Effector memory CD8-positive, alpha-beta T cell (primary cell): Measurements from ENCODE around the gene TMEM35B.
"Not testable (repeated sequence)": the region's sequence is repeated elsewhere in the genome, so short reads cannot be mapped to it uniquely, and the experiment has no call there.

ENCODE experiments used
- ATAC-seq: fragments of 150-1000 bp; cut with Tn5 transposase; replicated peaks from 2 replicates; pipeline ENCODE4 v1.10.0; 2021; ENCODE audit warnings: mild to moderate bottlenecking, moderate library complexity
- DNase-seq, 3 experiments: peaks; one replicate each; pipeline ENCODE4 v3.0.0; 2021
- H3K27ac Mint-ChIP-seq, 2 donors: one replicate each; pipeline ENCODE4 v1.8.0; 2022; ENCODE audit warnings: mild to moderate bottlenecking in 2 of 2, mixed read lengths in 2 of 2, moderate library complexity in 2 of 2
- H3K27me3 Mint-ChIP-seq, 2 donors: one replicate each; pipeline ENCODE4 v1.8.0; 2022; ENCODE audit warnings: mixed read lengths in 2 of 2
- H3K36me3 Mint-ChIP-seq: one replicate; pipeline ENCODE4 v1.8.0; 2022; ENCODE audit warnings: mild to moderate bottlenecking, moderate library complexity, mixed read lengths; ENCODE audit not compliant: insufficient read depth
- H3K4me1 Mint-ChIP-seq, 2 donors: one replicate each; pipeline ENCODE4 v1.8.0; 2022; ENCODE audit warnings: low read depth in 2 of 2, mixed read lengths in 2 of 2
- H3K4me3 Mint-ChIP-seq, 2 donors: one replicate each; pipeline ENCODE4 v1.8.0; 2022; ENCODE audit warnings: mild to moderate bottlenecking in 2 of 2, mixed read lengths in 2 of 2, moderate library complexity in 2 of 2
- H3K9me3 Mint-ChIP-seq, 2 donors: one replicate each; pipeline ENCODE4 v1.8.0; 2022; ENCODE audit warnings: mixed read lengths in 2 of 2

The TMEM35B gene

GRCh38 chr1:34970220-34970735 lies 14.9 kb downstream of the TMEM35B start:
- ATAC-seq, result no peak
- Mint-ChIP-seq H3K9me3 (no peaks in the 10 kb centered on the region), H3K4me1 (peaks cover 7 to 18% of the 10 kb centered on the region in 2 donors), H3K36me3 (peaks cover 3% of the 10 kb centered on the region), H3K27ac (no peak overlapping the region), H3K4me3 (no peak overlapping the region), H3K27me3 (no peaks in the 10 kb centered on the region)
- no peak for DNase-seq

- not testable (repeated sequence) for H3K9me3 Mint-ChIP-seq, H3K4me1 Mint-ChIP-seq, H3K27ac Mint-ChIP-seq, H3K36me3 Mint-ChIP-seq, DNase-seq, H3K27me3 Mint-ChIP-seq
- H3K4me3 Mint-ChIP-seq, result peak overlapping the region; percentile 54
- peak; percentile 100 for ATAC-seq
These were observed 16.9 kb downstream of the TMEM35B start for GRCh38 chr1:34968297-34968696.

DNA sequence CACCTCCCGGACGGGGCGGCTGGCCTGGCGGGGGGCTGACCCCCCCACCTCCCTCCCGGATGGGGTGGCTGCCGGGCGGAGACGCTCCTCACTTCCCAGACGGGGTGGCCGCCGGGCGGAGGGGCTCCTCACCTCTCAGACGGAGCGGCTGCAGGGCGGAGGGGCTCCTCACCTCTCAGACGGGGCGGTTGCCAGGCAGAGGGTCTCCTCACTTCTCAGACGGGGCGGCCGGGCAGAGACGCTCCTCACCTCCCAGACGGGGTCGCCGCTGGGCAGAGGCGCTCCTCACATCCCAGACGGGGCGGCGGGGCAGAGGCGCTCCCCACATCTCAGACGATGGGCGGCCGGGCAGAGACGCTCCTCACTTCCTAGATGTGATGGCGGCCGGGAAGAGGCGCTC lies 17.5 kb downstream of the TMEM35B start:
- not testable (repeated sequence) for H3K27me3 Mint-ChIP-seq, DNase-seq, ATAC-seq, H3K9me3 Mint-ChIP-seq, H3K4me1 Mint-ChIP-seq, H3K4me3 Mint-ChIP-seq, H3K27ac Mint-ChIP-seq, H3K36me3 Mint-ChIP-seq

- DNase-seq (no peak), ATAC-seq (no peak)
- H3K9me3 Mint-ChIP-seq, result no peaks in the 10 kb centered on the region
- no peak overlapping the region for H3K27ac Mint-ChIP-seq
- no peaks in the 10 kb centered on the region for H3K36me3 Mint-ChIP-seq
- H3K4me1 Mint-ChIP-seq, result peaks cover 3 to 6% of the 10 kb centered on the region in 2 donors
- no peaks in the 10 kb centered on the region for H3K27me3 Mint-ChIP-seq
- H3K4me3 Mint-ChIP-seq, result no peak overlapping the region
These were observed 19.6 kb downstream of the TMEM35B start for GRCh38 chr1:34965597-34965996.

GRCh38 chr1:34950428-34950827 lies 34.7 kb downstream of the TMEM35B start:
- Mint-ChIP-seq H3K4me3 (no peak overlapping the region), H3K9me3 (no peaks in the 10 kb centered on the region), H3K27me3 (peaks cover 36 to 45% of the 10 kb centered on the region in 2 donors), H3K4me1 (no peaks in the 10 kb centered on the region), H3K36me3 (peaks cover 5% of the 10 kb centered on the region), H3K27ac (no peak overlapping the region)
- no peak for ATAC-seq
- no peak for DNase-seq

GRCh38 chr1:34948739-34949138 lies 36.4 kb downstream of the TMEM35B start:
- H3K36me3 Mint-ChIP-seq, DNase-seq, ATAC-seq, H3K4me1 Mint-ChIP-seq, H3K4me3 Mint-ChIP-seq, H3K27ac Mint-ChIP-seq, H3K9me3 Mint-ChIP-seq: not testable (repeated sequence)
- peaks cover 30 to 45% of the 10 kb centered on the region in 2 donors for H3K27me3 Mint-ChIP-seq

DNA sequence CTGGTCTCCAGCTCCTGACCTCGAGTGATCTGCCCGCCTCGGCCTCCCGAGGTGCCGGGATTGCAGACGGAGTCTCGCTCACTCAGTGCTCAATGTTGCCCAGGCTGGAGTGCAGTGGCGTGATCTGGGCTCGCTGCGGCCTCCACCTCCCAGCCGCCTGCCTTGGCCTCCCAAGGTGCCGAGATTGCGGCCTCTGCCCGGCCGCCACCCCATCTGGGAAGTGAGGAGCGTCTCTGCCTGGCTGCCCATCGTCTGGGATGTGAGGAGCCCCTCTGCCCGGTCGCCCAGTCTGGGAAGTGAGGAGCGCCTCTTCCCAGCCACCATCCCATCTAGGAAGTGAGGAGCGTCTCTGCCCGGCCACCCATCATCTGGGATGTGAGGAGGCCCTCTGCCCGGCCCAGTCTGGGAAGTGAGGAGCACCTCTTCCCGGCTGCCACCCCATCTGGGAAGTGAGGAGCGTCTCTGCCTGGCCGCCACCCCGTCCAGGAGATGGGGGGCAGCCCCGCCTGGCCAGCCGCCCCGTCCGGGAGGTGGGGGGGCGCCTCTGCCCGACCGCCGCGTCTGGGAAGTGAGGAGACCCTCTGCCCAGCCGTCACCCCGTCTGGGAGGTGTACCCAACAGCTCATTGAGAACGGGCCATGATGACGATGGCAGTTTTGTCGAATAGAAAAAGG lies 37.4 kb downstream of the TMEM35B start:
- H3K4me3 Mint-ChIP-seq, DNase-seq, H3K9me3 Mint-ChIP-seq, H3K4me1 Mint-ChIP-seq, H3K36me3 Mint-ChIP-seq, H3K27ac Mint-ChIP-seq, ATAC-seq: not testable (repeated sequence)
- peaks cover 21 to 42% of the 10 kb centered on the region in 2 donors for H3K27me3 Mint-ChIP-seq

DNA sequence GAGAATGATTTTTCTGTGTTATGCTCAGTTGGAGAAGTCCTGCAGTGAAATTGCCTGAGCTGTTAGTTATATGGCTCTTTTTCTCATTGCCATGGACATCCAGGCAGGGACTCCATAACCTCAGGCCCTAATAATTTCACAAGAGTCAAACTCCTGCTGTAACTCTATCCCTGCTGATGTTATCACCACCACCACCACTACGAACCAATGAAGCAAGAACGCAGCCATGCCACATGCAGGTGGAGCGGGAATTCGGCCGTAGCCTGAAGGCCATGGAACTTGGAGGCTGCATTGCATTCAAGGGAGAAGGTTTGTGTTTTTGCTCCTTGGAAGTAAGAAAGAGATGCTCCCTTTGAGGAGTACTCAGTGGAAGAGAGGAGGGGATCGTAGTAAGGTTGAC lies 38.9 kb downstream of the TMEM35B start:
- peaks cover 11 to 26% of the 10 kb centered on the region in 2 donors for H3K27me3 Mint-ChIP-seq
- no peaks in the 10 kb centered on the region for H3K9me3 Mint-ChIP-seq
- H3K4me1 Mint-ChIP-seq, result no peaks in the 10 kb centered on the region
- DNase-seq, result no peak
- H3K27ac Mint-ChIP-seq, result no peak overlapping the region
- no peak overlapping the region for H3K4me3 Mint-ChIP-seq
- no peaks in the 10 kb centered on the region for H3K36me3 Mint-ChIP-seq
- ATAC-seq, result no peak

- peaks cover 26 to 28% of the 10 kb centered on the region in 2 donors for H3K27me3 Mint-ChIP-seq
- H3K9me3 Mint-ChIP-seq, result not testable (repeated sequence)
These were observed 43.3 kb downstream of the TMEM35B start for GRCh38 chr1:34941798-34942197.

More at GRCh38 chr1:34941798-34942197, 43.3 kb downstream of the TMEM35B start:
- ATAC-seq, H3K4me3 Mint-ChIP-seq, H3K27ac Mint-ChIP-seq, H3K36me3 Mint-ChIP-seq, DNase-seq, H3K4me1 Mint-ChIP-seq: not testable (repeated sequence)
